Psoas muscle (tissue), 8 donors: Measurements from ENCODE around the gene JMJD7. TPM values are rescaled to one million over a fixed set of nuclear protein-coding genes. Genes with fewer than 3 reads are reported as not detected.

Experiments
- ATAC-seq, 4 donors: fragments of 200-7000 bp; cut with Tn5 transposase; one replicate each; pipeline ENCODE4 v1.9.1; 2020; ENCODE audit warnings: moderate library complexity in 3 of 4, mild to moderate bottlenecking in 2 of 4
- DNase-seq, 2 donors: peaks; one replicate each; pipeline ENCODE4 v3.0.0-alpha.2; 2020
- H3K27ac ChIP-seq: fragments of 200-600 bp; one replicate; pipeline ENCODE4 v1.8.0; 2022
- H3K27me3 ChIP-seq, 3 donors: fragments of 200-600 bp in 1 of 3; one replicate each; pipeline versions ENCODE4 v1.6.1 to v1.8.0; 2013 to 2022; ENCODE audit warnings: low read length in 2 of 3, mild to moderate bottlenecking in 2 of 3, moderate library complexity in 1 of 3; ENCODE audit not compliant: insufficient read depth in 3 of 3
- H3K36me3 ChIP-seq, 2 donors: fragments of 200-600 bp in 1 of 2; one replicate each; pipeline versions ENCODE4 v1.6.1 to v1.8.0; 2013 to 2022; ENCODE audit warnings: low read depth in 1 of 2, mild to moderate bottlenecking in 1 of 2, moderate library complexity in 1 of 2; ENCODE audit not compliant: insufficient read depth in 1 of 2
- H3K4me1 ChIP-seq: fragments of 200-600 bp; one replicate; pipeline ENCODE4 v1.8.0; 2022
- H3K4me3 ChIP-seq: fragments of 200-600 bp; one replicate; pipeline ENCODE4 v1.8.0; 2022; ENCODE audit warnings: mild to moderate bottlenecking
- H3K9me3 ChIP-seq: fragments of 200-600 bp; one replicate; pipeline ENCODE4 v1.8.0; 2022
- WGBS, 3 donors: extraction: QIAGEN DNeasy Blood & Tissue Kit; methylation state at CpG; one replicate each; pipeline versions ENCODE4 v1.1.6 to v1.1.7; 2013; 5-methylcytosine and 5-hydroxymethylcytosine counted together
- intact Hi-C, 2 donors: fragments of 100-400 bp; cut with DNase I; formaldehyde crosslinking; loops; one replicate each; pipeline versions ENCODE4 v1.11.0 to v1.14.2; 2022
- polyA plus RNA-seq, 3 donors: library from polyadenylated mRNA; stranded (reverse); fragments of 200-250 nt; gene quantifications; one replicate each; pipeline ENCODE4 v1.2.3, GENCODE V29; 2013
- total RNA-seq, 4 donors: library from RNA; stranded (reverse); fragmentation: NEBNext Ultra II Directional in 2 of 4; extraction: Animal tissue kit (Norgen Biotek cat#: 25700) in 2 of 4; gene quantifications; one replicate each; pipeline versions ENCODE4 v1.2.1 to v1.2.4, GENCODE V29; 2021 to 2023
- TF ChIP-seq, protein P1 (sequence below): fragments of 200-600 bp; IDR thresholded peaks from one replicate; pipeline ENCODE4 v1.8.0; 2022; ENCODE audit warnings: antibody characterized with exemption
- donor health status: healthy with polysubstance abuse.
- donor health status: DM: no; HTN: no; CAD: no; lungs with moderate emphysema.
- donor health status: Bipolar disorder and iron deficiency.
- donor health status: healthy.
- donor health status: DM: yes; HTN: yes; CAD: no.
- donor health status: DM: no; HTN: no; CAD: no.
- donor health status: DM: no; HTN: no; CAD: no.
- donor health status: DM: yes; HTN: yes; CAD: no.

The JMJD7 gene
- total and polyA plus RNA-seq, 7 donors = 4.4 to 8.0 (median 6.4) TPM

DNA sequence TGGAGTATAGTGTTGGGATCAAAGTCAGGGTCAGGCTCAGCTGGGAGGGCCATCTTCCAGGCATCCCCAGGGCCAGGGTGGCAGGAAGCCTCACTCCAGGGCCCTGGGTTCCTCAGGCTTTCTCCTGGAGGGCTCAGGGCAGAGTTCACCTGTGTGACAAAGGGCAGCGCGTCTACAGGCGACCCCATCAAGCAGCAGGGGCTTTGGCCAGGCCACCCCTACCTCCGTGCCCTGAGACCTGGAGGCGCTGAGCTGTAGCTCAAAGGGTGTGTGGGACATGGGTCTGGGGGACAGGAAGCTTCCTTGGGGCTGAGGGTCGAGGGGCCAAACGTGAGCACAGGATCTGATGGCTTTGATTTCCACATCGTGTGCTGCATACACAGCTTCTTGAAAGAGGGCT lies 53.2 kb downstream of the JMJD7 start:
- Histone ChIP-seq H3K9me3 (no peaks in the 10 kb centered on the region), H3K4me3 (no peak overlapping the region), H3K27me3 (no peaks in the 10 kb centered on the region), H3K36me3 (no peaks in the 10 kb centered on the region), H3K4me1 (peaks cover 15% of the 10 kb centered on the region), H3K27ac (no peak overlapping the region)
- no peak for ATAC-seq
- no peak for DNase-seq
- WGBS, 3 donors = 92 to 95% (median 93%) methylated on average over 8 of the region's 8 CpGs
- TF ChIP-seq, protein P1, sequence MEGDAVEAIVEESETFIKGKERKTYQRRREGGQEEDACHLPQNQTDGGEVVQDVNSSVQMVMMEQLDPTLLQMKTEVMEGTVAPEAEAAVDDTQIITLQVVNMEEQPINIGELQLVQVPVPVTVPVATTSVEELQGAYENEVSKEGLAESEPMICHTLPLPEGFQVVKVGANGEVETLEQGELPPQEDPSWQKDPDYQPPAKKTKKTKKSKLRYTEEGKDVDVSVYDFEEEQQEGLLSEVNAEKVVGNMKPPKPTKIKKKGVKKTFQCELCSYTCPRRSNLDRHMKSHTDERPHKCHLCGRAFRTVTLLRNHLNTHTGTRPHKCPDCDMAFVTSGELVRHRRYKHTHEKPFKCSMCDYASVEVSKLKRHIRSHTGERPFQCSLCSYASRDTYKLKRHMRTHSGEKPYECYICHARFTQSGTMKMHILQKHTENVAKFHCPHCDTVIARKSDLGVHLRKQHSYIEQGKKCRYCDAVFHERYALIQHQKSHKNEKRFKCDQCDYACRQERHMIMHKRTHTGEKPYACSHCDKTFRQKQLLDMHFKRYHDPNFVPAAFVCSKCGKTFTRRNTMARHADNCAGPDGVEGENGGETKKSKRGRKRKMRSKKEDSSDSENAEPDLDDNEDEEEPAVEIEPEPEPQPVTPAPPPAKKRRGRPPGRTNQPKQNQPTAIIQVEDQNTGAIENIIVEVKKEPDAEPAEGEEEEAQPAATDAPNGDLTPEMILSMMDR = no peak
- intact Hi-C loops = no loop called here

DNA sequence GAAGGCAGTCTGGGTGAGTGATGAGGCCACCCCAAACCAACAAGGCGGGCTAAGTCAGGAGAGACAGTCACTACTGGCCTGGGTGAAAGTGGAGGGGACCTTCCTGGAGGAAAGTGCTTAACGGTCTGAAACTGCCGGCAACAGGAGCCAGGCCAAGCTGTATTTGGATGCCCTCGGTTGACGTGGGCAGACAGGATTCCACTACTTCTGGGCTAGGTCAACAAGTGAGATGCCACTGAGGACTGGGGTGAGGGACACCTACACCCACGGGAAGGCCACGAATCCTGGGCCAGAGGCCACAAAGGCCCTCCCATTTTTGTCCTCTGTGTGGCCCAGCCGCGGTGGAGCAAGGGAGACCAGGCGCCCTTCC lies 53.6 kb downstream of the JMJD7 start:
- intact Hi-C loops = no loop called here
- TF ChIP-seq, protein P1 = no peak
- Histone ChIP-seq H3K4me3 (peak overlapping the region; percentile 52), H3K27ac (no peak overlapping the region), H3K36me3 (no peaks in the 10 kb centered on the region), H3K27me3 (no peaks in the 10 kb centered on the region), H3K4me1 (peaks cover 15% of the 10 kb centered on the region), H3K9me3 (no peaks in the 10 kb centered on the region)
- no peak for ATAC-seq
- WGBS, 3 donors = 18 to 36% (median 24%) methylated on average over 9 to 10 of the region's 10 CpGs
- no peak for DNase-seq

DNA sequence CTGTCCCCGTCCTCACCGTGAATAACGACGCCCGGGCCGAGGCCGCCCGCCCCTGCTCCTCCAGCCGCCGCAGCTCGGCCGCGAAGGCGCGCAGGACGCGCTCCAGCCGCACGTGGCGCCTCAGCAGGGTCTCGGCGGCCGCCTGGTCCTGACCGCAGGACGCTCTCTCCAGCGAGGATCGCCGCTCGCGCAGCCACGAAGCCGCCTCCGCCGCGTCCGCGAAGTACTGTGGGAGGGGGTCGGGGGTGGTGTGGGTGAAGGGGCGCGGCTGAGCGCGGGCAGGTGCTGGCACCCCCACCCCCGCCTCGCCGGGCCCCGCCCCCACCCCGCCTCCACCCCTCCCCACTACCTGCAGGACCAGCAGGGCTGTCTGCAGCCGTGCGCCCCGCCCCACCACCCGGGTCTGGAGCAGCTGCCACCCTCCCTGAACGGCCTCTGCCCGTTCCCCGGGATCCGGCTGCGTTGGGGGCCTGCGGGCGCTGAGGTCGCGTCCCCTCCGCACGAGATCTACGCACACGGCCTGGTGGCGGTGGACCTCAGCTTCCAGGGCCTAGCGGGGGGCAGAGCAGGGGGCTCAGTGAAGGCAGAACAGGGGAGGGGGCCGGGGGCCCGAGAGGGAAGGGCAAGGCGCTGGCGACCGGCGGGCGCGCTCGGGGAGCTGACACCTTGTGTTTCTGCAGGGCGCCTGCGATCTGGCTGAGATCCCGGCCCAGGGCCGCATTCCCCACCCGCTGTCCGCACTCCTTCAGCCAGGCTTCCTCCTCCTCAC lies 54.2 kb downstream of the JMJD7 start:
- 13 to 19% (median 17%) methylated on average over 42 to 81 of the region's 81 CpGs for WGBS, 3 donors
- no peaks in the 10 kb centered on the region for H3K36me3 ChIP-seq
- H3K4me1 ChIP-seq = peaks cover 15% of the 10 kb centered on the region
- H3K4me3 ChIP-seq = peak overlapping the region; percentile 52
- H3K9me3 ChIP-seq = no peaks in the 10 kb centered on the region
- DNase-seq (no peak), ATAC-seq (peak; percentile 37 to 75 (median 52))
- TF ChIP-seq, protein P1 = no peak
- no peak overlapping the region for H3K27ac ChIP-seq
- intact Hi-C loops = no loop called here
- H3K27me3 ChIP-seq = no peaks in the 10 kb centered on the region

DNA sequence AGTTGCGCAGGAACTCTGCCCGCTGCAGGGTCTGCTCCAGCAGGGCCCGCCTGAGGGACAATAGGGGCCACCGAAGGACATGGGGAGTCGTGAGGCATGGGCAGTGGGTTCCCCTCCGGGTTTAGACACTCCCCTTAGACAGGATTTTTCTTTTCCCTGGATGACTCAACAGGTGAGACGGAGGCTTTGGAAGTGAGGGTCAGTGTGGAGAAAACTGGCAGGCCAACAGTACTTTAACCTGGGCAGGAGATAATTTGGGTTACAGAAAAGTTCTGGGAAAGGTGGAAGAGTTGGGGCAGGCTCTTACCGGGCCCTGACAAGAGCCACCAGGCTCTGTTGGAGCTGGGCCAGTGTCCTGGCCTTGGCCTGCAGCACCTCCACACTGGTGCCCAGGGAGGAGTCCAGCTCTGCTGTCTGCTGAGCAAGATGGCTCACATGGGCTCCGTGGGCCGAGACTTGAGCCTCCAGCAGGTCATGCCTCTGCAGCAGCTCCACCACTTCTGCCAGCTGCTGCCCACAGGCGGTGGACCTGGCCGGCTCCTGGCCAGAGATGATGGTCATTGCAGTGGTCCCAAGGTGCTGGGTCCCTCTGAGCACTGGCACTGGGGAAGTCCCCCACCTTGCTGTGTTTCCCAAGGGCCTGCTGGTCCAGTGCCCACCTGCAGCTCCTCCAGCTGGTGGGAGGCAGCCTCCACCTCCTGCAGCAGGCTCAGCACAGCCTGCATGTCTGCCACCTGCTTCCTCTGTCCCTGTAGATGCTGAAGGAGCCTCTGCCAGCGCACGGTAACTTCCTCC lies 55.0 kb downstream of the JMJD7 start:
- DNase-seq = no peak
- ATAC-seq = no peak
- intact Hi-C loops = no loop called here
- Histone ChIP-seq H3K36me3 (no peaks in the 10 kb centered on the region), H3K4me3 (peak overlapping the region; percentile 52), H3K9me3 (no peaks in the 10 kb centered on the region), H3K4me1 (peaks cover 14% of the 10 kb centered on the region), H3K27ac (no peak overlapping the region), H3K27me3 (no peaks in the 10 kb centered on the region)
- whole genome bisulfite sequencing, 3 donors = 68 to 73% (median 68%) methylated on average over 14 of the region's 14 CpGs
- TF ChIP-seq, protein P1 = no peak
